Activated CD4-positive, CD25-positive, alpha-beta regulatory T cell treated with anti-CD3 and anti-CD28 coated beads, Interleukin-2, amount 50 U/mL, for 24 hours (primary cell): Measurements from ENCODE around the gene FUS.
"Not testable (repeated sequence)": the region's sequence is repeated elsewhere in the genome, so short reads cannot be mapped to it uniquely, and the experiment has no call there.

Experiments used
- ATAC-seq, 2 donors: fragments of 150-1000 bp; cut with Tn5 transposase; one replicate each; pipeline ENCODE4 v1.10.0; 2021; ENCODE audit warnings: mild to moderate bottlenecking in 1 of 2, moderate library complexity in 1 of 2

Gene FUS

DNA sequence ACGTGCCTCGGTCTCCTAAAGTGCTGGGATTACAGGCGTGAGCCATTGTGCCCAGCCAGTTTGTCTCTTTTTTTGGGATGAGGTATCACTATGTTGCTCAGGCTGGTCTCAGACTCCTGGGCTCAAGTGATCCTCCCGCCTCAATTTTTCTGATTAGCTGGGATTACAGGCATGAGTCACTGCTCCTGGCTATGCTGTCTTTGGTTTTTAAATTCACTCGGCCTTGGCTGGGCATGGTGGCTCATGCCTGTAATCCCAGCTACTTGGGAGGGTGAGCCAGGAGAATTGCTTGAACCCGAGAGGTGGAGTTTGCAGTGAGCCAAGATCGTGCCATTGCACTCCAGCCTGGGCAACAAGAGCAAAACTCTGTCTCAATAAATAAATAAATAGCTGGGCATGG lies 35.5 kb upstream of the FUS start:
- not testable (repeated sequence) for ATAC-seq

DNA sequence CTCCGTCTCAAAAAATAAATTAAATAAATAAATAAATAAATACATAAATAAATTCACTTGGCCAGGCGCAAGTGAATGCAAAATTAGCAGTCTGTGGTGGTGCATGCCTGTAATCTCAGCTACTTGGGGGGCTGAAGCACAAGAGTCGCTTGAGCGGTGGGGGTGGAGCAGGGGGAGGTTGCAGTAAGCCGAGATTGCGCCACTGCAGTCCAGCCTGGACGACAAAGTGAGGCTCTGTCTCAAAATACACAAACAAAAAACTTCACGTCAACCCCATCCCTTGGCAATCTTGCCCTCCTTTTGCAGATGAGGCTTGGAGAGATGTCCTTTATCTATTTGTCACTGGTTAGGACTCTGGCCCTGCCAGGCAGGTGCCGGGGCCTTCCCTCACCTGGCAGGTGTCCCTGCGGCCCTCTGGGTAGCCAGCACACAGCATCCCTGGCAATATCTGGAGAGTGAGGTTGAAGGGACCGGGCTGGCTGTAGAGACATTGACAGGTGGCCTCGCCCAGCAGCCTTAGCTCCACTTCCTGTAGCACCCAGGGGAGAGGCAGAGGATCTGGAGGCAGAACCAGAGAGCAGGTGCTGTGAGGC lies 34.4 kb upstream of the FUS start:
- no peak for ATAC-seq

DNA sequence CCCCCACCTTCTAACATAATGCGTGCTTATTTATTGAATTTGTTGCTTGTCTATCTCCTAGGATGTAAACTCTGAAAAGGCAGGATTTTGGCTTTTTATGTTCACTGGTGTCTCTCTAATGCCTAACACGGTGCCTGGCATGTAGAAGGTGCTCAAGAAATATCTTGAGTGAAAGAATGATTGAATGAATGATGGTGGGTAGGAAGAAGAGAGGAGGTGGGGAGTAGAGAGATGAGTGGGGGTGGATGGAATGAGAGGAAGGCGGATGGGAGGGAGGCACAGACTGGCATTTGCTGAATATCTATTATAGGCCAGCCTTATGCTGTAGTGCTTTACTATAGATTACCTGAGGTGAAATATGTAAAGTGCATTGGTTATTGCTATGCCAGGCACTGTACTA lies 32.4 kb upstream of the FUS start:
- ATAC-seq, result no peak

DNA sequence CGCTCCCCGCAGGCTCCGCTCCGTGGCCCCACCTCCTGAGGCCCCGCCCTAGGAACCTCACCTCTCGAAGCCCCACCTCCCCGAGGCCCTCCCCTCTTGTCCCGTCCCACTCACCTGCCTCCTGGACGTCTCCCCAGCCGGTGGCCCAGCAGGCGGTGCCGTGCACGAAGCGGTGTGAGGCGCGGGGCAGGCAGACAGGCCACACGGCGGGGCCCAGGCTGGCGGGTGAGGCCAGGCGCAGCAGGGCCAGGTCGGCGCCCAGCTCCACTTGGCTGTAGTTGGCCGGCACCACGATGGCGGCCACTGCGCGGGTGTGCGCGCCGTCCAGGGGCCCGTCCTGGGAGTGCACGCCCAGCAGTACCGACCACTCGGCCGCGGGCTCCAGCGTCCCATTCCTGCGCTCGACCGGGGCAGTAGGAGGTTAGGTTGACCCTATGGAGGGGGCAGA lies 31.6 kb upstream of the FUS start:
- no peak for ATAC-seq

DNA sequence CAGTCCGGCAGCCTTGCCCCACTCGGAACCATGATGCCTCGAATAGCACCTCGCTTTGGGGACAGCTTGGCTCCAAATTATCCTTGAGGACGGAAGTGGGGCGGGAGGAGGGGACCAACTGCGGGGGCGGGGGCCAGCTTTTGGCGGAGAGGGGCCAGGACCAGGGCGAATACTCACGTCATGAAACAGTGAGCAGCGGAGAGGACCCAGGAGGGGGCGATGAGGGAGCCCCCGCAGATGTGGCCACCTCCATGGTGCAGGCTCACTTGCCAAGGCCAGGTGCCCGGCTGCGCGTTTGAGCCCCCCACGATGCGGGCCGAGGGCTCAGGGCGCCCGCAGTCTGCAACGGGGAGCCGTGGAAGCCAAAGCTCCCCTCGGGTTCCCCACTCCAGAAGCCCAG lies 31.0 kb upstream of the FUS start:
- ATAC-seq, result no peak

DNA sequence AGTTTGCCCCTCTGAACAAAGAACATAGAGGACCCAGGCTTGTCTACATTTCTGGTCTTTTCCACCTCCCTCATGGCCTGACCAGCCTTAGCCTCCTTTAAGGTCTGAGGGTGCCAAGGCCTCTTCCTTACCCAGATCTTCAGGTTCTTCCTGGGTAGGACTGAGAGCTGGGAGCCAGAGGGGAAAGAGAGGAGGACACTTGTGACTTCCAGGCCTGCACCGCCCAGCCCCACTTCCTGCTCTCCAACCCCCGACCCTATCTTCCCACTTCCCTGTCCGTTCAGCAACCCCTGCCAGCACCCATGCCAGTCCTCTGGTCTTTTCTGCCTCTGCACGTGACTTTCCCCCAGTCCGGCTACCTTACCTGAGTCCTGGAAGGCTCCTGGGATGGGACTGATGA lies 30.6 kb upstream of the FUS start:
- no peak for ATAC-seq

DNA sequence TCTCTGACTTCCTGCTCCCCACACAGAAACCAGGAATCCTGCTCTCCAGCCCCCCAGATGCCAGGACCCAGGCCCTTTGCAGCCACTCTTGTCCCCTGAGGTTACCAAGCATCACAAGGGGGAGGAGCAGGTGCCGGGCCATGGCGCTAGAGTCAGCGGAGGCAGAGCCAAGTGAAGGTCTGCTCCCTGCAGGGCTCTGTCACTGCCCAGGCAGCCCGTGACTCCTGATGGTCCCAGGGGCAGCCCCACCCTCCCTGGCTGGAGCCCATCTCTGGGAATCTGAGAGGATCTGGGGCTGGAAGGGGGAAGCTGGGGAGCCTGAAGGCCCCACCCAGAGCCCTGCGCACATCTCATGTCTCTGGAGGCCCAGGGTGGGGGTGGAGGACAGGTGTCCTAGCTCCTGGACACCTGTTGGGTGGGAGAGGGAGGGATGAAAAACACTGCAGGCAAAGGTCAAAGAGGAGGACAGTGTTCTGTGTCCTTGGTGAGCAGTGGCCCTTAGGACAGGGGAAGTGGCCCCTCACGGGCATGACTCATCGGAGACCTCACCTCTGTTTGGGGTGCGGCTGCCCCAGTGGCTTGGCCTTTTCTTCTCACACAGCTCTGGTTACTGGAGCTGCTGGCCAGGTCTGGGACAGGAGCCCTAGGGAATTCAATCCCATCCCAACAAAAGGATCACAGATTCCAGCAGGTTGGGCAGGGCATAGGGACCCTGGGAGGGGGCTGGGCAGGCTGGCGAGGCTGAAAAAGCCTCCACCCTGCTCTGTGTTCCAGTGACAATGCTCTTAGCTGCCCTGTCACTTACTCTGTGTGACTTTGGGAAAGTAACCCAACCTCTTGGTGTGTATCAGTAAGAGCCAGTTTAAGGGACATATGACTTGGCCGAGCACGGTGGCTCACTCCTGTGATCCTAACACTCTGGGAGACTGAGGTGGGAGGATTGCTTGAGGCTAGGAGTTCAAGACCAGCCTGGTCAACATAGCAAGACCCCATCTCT lies 29.7 kb upstream of the FUS start, which contains the start of gene PRSS36:
TSS of gene PRSS36 (minus strand) at position 173 of the 997 bp plus-strand sequence. CDS start at position 142, 31 bp downstream.
- ATAC-seq, result no peak

DNA sequence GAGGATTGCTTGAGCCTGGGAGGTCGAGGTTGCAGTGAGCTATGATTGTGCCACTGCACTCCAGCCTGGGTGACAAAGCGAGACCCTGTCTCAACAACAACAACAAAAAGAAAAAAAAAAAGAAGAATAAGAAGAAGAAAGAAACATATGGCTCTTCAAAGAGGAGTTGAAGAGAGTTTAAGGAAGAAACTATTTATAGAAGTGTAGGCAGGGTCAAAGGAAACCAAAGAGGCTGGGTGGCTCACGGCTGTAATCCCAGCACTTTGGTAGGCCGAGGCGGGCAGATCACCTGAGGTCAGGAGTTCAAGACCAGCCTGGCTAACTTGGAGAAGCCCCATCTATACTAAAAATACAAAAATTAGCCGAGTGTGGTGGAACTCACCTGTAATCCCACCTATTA lies 29.0 kb upstream of the FUS start:
- not testable (repeated sequence) for ATAC-seq

DNA sequence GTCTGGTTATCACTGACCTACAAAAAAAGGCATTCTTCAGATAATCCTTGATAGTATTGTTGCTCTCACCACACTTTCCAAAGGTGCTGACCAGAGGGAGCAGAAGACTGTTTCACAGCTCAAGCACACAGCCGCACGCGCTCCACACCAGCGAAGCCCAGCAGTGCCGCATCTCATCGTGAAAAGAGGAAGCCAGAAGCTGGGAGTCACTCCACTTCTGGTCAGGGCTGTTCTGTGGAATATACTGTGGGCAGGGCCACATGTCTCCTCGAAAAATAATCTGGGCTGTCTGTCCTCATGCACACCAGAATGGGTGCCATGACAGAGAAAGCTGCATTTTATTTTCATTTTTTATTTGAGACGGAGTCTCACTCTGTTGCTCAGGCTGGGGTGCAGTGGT lies 22.8 kb upstream of the FUS start:
- no peak for ATAC-seq

DNA sequence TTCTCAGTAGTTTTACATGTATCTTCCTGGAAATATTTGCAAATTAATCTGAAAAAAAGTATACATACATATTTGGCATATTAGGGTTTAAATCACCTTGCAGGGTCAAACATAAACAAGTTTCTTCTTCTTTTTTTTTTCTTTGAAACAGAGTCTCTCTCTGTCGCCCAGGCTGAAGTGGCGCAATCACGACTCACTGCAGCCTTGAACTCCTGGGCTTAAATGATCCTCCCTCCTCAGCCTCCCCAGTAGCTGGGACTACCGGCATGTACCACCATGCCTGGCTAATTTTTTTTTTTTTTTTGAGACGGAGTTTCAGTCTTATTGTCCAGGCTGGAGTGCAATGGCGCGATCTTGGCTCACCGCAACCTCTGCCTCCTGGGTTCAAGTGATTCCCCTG lies 12.6 kb upstream of the FUS start:
- ATAC-seq, result no peak

DNA sequence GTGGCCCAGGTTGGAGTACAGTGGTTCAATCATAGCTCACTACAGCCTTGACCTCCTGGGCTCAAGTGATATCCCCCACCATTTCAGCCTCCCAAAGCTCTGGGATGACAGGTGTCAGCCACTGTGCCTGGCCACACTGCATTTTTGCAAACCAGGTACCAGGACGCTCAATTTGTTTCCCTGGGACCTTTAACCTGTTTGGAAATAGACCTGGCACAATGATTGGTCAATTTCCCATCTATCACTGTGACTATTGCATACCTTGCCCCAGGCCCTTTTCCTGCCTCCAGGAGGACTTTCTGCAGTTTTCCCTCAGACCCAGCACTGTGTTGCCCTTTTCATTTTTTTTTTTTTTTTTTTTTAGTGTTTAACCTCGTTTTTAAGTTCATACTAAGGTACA lies 11.1 kb upstream of the FUS start:
- ATAC-seq, result no peak

DNA sequence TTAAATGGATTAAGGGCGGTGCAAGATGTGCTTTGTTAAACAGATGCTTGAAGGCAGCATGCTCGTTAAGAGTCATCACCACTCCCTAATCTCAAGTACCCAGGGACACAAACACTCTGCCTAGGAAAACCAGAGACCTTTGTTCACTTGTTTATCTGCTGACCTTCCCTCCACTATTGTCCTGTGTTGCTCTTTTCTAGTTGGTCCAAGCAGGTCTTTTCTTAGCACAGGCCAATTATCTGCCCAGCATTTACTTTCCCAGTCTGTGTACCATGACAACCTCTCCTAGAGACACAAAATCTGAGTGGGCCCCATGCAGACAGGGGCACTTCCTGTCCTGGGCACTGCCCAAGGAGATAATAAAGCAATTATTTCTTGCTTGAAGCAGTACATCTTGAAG lies 9.9 kb upstream of the FUS start:
- ATAC-seq, result not testable (repeated sequence)

DNA sequence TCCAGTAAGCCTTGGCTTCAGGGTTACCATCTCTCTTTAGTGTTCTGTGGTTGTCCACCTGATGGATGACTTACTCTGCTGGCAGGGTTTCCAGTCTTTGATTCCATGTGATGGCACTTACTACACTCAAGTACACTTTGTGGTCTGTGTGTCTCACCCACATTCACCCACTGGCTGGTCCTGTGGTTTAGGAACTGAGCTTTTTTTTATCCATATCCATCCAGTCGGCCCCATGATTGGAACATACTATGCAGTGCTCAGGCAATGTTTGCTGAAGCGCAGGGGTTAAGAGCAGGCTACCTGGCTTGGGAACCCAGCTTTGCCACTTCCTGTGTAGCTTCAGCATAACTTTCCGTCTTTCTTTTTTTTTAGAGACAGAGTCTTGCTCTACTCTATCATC lies 2.8 kb upstream of the FUS start:
- ATAC-seq, result peak in 1 of 2 donors; percentile 3

DNA sequence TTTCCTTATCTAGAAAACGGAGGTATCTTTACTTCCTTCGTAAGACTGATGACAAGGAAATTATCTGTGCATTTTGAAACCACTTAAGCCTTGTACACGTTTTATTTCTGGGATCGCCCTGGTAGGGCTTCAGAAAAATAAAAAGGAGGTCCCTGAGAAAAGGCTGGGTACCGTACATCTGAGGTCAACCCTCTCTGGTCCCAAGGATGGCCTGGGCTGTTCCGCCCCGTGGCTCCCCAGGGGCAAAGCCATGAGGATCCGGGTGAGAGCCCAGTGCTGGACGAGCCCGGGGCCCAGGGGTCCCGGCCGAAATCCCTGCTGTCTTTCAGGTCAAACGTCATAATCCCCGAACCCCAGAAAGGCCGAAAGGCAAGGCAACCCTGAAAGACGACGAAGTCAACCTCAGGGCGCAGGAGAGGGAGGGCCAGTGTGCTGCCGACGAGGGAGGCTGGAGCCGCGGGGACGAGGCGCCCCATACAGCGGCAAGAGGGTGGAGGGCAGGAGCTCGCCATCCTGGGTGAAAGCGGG lies 656 bp upstream of the FUS start:
- ATAC-seq, result no peak

DNA sequence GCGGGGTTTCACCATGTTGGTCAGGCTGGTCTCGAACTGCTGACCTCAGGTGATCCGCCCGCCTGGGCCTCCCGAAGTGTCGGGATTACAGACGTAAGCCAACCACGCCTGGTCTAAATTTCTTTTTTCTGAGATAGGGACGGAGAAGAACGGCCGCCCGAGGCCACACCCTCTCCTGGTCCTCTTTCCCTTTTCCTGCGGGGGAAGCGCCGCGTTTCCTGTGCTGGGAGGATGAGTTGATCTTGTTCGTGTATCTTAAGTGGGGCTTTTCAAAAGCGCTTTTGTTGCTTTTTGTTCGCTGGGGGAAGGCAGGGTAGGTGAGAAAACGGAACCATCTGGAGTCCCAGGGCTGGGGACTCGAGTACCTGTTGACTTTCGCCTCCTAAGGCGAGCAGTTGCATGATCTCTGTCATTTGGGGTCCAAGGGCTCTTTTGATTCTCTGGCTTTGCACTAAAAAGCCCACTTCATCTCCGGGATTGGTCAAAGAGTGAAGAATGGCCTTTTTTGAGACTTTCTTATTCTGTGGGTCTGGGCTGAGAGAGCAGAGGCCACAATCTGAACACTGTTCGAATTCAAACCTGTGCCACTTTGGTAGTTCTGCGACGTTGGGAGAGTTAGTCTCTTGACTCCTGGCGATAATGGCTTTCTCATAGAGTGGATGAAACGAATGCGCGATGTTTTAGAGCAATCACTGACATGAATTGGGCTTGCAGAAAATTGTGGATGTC lies 1.3 kb downstream of the FUS start:
- ATAC-seq, result no peak

DNA sequence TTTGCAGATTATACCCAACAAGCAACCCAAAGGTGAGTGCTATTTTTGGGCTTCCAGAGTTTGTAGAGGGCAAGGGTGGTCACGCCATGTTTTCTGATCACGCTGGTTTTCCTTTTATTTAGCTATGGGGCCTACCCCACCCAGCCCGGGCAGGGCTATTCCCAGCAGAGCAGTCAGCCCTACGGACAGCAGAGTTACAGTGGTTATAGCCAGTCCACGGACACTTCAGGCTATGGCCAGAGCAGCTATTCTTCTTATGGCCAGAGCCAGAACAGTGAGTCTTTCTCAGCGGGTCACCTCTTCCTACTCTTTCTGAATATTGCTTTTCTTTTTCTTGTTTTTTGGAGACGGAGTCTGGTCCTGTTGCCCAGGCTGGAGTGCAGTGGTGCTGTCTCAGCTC lies 2.5 kb downstream of the FUS start:
- no peak for ATAC-seq

DNA sequence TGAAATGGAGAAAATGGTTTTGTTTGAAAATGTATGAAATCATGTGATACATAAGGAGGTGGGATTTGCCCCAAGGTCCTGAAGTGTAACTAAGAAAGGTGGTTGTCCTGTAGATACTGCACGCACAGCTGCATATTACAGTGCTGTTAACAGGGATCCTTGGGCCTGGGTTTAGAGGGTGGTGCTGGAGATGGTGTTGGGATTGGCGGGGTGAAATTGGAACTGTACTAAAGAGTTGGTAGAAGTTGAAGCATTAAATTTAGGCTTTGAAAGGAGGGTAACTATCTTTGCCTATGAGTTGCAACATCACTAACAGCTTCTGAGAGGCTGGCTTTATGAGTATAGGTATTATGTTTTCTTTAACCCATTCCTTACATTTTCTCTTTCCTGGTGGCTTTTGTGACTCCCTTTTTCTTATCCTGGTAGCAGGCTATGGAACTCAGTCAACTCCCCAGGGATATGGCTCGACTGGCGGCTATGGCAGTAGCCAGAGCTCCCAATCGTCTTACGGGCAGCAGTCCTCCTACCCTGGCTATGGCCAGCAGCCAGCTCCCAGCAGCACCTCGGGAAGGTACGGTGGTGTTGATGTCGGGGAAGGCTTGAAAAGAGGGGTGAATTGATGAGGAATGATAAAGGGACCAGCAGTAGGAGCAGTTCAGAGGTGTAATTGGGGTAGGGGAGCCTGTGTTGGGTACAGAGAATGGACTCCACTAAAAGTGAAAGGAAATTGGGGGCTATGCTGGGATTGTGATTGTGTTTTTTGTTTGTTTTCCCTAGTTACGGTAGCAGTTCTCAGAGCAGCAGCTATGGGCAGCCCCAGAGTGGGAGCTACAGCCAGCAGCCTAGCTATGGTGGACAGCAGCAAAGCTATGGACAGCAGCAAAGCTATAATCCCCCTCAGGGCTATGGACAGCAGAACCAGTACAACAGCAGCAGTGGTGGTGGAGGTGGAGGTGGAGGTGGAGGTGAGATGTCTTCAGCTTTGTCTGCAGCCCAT lies 3.8 kb downstream of the FUS start:
- ATAC-seq, result no peak

DNA sequence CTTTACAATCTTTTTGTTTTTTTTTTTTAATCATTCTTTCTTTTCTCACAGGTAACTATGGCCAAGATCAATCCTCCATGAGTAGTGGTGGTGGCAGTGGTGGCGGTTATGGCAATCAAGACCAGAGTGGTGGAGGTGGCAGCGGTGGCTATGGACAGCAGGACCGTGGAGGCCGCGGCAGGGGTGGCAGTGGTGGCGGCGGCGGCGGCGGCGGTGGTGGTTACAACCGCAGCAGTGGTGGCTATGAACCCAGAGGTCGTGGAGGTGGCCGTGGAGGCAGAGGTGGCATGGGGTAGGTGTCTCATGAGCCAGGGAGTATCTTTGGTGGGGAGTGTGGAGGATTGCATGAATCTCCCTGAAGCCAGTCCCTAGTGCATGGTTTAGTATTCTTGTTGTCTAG lies 4.9 kb downstream of the FUS start:
- no peak for ATAC-seq

DNA sequence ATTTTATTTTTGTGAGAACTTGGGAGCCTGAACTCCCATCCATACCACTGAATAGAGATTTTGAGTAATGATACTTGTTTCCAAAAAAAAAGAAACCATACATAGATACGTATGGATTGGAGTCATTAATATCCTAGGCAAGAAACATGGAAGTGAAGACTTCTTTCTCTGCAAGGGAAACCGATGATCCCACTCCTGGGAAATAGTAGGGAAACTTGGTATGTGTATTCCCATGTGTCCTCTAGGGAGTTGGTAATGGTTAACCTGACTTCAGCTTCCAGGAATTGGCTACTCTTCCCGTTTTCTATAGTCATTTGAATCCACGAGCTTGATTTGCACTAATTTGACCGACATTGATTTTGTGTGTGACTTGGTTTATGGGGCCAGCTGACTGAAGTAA lies 5.4 kb downstream of the FUS start:
- ATAC-seq, result no peak

DNA sequence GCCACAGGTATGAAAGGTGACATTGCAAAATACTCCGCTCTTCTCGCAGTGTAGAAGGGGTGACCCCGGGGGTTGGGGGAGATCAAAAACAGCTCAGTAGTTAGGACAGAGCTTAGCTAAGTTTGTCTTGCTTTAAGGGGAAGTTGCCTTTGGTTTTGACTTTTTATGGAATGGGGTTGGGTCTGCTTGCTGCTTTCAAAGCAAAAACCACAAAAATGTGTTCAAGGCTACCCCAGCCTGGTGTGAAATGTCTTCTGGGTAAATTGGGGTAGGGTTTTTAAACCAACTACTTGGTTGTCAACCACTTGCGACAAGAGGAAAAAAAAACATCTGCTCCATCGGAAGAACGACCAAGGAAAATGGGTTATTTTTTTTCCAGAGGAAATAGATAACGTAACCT lies 6.2 kb downstream of the FUS start:
- no peak for ATAC-seq

DNA sequence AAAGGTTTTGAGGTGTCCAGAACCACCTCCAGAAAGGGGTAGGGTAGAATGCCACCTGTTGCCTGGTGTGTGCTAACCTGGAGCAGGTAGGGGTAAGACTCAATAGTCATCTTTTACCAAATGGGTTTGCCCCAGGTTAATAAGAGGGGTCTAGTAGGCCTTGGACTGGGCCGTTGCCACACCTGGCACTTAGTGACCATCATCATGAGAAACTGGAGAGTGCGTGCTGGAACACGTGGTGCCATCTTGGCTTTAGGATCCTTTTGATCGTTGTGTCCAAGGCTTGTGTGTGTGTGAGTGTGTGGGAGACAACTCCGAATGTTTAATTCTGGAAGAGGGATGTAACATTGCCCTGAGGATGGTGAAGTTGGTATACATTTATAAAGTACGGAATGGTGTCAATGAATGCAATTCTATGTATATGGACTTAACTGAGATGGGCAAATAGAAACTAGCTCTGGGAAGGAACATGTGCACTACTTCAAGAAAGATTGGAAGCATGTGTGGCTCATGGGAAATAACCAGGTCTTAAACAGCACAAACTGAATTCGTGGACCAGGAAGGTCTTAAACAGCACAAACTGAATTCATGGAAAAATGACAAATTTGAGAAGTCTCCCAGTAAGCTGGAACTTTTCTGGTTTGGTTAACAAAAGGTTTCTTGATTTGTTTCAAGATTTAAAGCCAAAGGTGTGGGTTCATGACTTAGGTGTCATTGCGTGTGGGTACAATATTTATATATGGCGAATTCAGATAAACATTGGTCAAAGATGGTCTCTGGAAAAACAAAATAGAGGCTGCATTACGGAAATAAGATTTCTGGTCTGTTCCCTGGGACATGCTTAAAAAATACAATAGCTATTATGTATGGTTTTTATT lies 7.2 kb downstream of the FUS start:
- ATAC-seq, result peak in 1 of 2 donors; percentile 15
